Activated naive CD8-positive, alpha-beta T cell treated with anti-CD3 and anti-CD28 coated beads for 36 hours (primary cell): ENCODE data around the gene SLC47A1. TPM values are rescaled to one million over a fixed set of nuclear protein-coding genes. Genes with fewer than 3 reads are reported as not detected.
"Not testable (repeated sequence)": the region's sequence is repeated elsewhere in the genome, so short reads cannot be mapped to it uniquely, and the experiment has no call there.

Experiments used
- DNase-seq: peaks from one replicate; pipeline ENCODE4 v3.0.0; 2021
- H3K27ac Mint-ChIP-seq: one replicate; pipeline ENCODE4 v1.8.0; 2022; ENCODE audit warnings: mild to moderate bottlenecking, moderate library complexity, mixed read lengths
- H3K27me3 Mint-ChIP-seq: one replicate; pipeline ENCODE4 v1.8.0; 2022; ENCODE audit warnings: mild to moderate bottlenecking, mixed read lengths
- H3K36me3 Mint-ChIP-seq: one replicate; pipeline ENCODE4 v1.8.0; 2021; ENCODE audit warnings: mild to moderate bottlenecking, mixed read lengths
- H3K4me1 Mint-ChIP-seq: one replicate; pipeline ENCODE4 v1.8.0; 2021; ENCODE audit warnings: mixed read lengths
- H3K4me3 Mint-ChIP-seq: one replicate; pipeline ENCODE4 v1.8.0; 2022; ENCODE audit warnings: mild to moderate bottlenecking, moderate library complexity, mixed read lengths
- H3K9me3 Mint-ChIP-seq: one replicate; pipeline ENCODE4 v1.8.0; 2022; ENCODE audit warnings: mixed read lengths
- total RNA-seq, 2 experiments: library from RNA; stranded (reverse); gene quantifications; one replicate each; pipeline ENCODE4 v1.2.3, GENCODE V29; 2021

The SLC47A1 gene
- not detected for total RNA-seq

GRCh38 chr17:19533718-19534561 is at the start of gene SLC47A1:
TSS of gene SLC47A1 (plus strand) at chr17:19533854. CDS start at chr17:19533940, 86 bp downstream.
- Mint-ChIP-seq H3K36me3 (no peaks in the 10 kb centered on the region), H3K27ac (peak within 1 kb of the TSS; percentile 25), H3K4me3 (peak within 1 kb of the TSS; percentile 62), H3K27me3 (peaks cover 74% of the 10 kb centered on the region), H3K9me3 (no peaks in the 10 kb centered on the region), H3K4me1 (peaks cover 15% of the 10 kb centered on the region)
- peak; percentile 39 for DNase-seq

GRCh38 chr17:19485800-19486340 is 47.8 kb upstream of the SLC47A1 start:
- H3K27me3 Mint-ChIP-seq, result peaks cover 3% of the 10 kb centered on the region
- no peaks in the 10 kb centered on the region for H3K9me3 Mint-ChIP-seq

GRCh38 chr17:19486351-19487023 is 47.2 kb upstream of the SLC47A1 start:
- peaks cover 4% of the 10 kb centered on the region for H3K27me3 Mint-ChIP-seq
- H3K36me3 Mint-ChIP-seq, result no peaks in the 10 kb centered on the region
- H3K27ac Mint-ChIP-seq, result no peak overlapping the region
- H3K4me1 Mint-ChIP-seq, result no peaks in the 10 kb centered on the region
- no peak for DNase-seq
- no peak overlapping the region for H3K4me3 Mint-ChIP-seq
- no peaks in the 10 kb centered on the region for H3K9me3 Mint-ChIP-seq

More at GRCh38 chr17:19485800-19486340, 47.8 kb upstream of the SLC47A1 start:
- H3K4me3 Mint-ChIP-seq, result no peak overlapping the region
- H3K27ac Mint-ChIP-seq, result no peak overlapping the region
- no peaks in the 10 kb centered on the region for H3K36me3 Mint-ChIP-seq
- no peak for DNase-seq
- no peaks in the 10 kb centered on the region for H3K4me1 Mint-ChIP-seq

GRCh38 chr17:19487024-19487600 is 46.5 kb upstream of the SLC47A1 start:
- Mint-ChIP-seq H3K9me3 (no peaks in the 10 kb centered on the region), H3K4me3 (no peak overlapping the region), H3K36me3 (no peaks in the 10 kb centered on the region), H3K27me3 (peaks cover 4% of the 10 kb centered on the region), H3K4me1 (no peaks in the 10 kb centered on the region), H3K27ac (no peak overlapping the region)
- DNase-seq, result no peak

DNA sequence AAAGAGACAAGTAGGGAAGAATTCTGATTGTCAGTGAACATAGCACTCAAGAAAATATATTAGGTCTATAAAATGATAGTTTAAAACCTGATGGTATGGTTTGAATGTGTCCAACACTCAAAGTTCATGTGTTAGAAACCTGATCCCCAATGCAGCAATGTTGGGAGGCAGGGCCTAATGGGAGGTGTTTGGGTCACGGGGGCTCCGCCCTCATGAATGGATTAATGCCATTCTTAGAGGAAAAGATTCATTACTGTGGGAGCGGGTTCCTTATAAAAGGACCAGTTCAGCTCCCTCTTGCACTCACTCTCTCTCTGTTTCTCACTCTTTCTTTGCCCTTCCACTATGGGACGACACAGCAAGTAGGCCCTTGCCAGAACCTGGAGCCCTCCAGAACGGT is 41.5 kb upstream of the SLC47A1 start:
- DNase-seq, result no peak
- no peaks in the 10 kb centered on the region for H3K36me3 Mint-ChIP-seq
- H3K9me3 Mint-ChIP-seq, result no peaks in the 10 kb centered on the region
- H3K4me3 Mint-ChIP-seq, result no peak overlapping the region
- peaks cover 4% of the 10 kb centered on the region for H3K27me3 Mint-ChIP-seq
- no peak overlapping the region for H3K27ac Mint-ChIP-seq
- no peaks in the 10 kb centered on the region for H3K4me1 Mint-ChIP-seq

- no peak for DNase-seq
- no peak overlapping the region for H3K4me3 Mint-ChIP-seq
- no peaks in the 10 kb centered on the region for H3K9me3 Mint-ChIP-seq
- H3K4me1 Mint-ChIP-seq, result no peaks in the 10 kb centered on the region
- H3K36me3 Mint-ChIP-seq, result no peaks in the 10 kb centered on the region
- H3K27ac Mint-ChIP-seq, result no peak overlapping the region
- peaks cover 4% of the 10 kb centered on the region for H3K27me3 Mint-ChIP-seq
These were observed 38.5 kb upstream of the SLC47A1 start for GRCh38 chr17:19494961-19495806.

- Mint-ChIP-seq H3K27me3 (peaks cover under 1% of the 10 kb centered on the region), H3K9me3 (no peaks in the 10 kb centered on the region), H3K4me3 (no peak overlapping the region), H3K36me3 (no peaks in the 10 kb centered on the region), H3K27ac (no peak overlapping the region), H3K4me1 (no peaks in the 10 kb centered on the region)
- no peak for DNase-seq
These were observed 37.7 kb upstream of the SLC47A1 start for GRCh38 chr17:19495828-19496528.

- no peaks in the 10 kb centered on the region for H3K4me1 Mint-ChIP-seq
- no peak overlapping the region for H3K27ac Mint-ChIP-seq
- no peak for DNase-seq
- H3K36me3 Mint-ChIP-seq, result no peaks in the 10 kb centered on the region
- H3K4me3 Mint-ChIP-seq, result no peak overlapping the region
- no peaks in the 10 kb centered on the region for H3K9me3 Mint-ChIP-seq
- H3K27me3 Mint-ChIP-seq, result peaks cover 4% of the 10 kb centered on the region
These were observed 36.0 kb upstream of the SLC47A1 start for GRCh38 chr17:19497624-19498023.

DNA sequence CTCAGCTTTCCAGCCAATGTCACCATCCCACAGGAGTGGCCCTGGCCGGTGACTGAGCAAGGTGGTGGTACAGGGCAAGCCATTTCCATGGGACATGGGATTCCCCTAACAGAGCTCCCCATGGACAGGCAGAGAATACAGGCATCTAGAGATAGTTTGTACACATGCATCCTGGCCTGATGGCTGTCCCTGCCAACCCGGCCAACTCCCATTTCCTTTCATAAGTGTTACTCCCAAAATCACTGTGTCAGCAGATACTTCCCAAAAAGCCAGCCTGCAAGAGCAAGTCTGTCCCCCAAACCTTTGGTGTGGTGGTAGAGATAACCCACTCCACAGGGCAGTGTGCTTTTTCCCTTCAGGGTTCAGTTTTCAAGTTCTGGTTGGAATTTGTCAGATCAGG is 32.4 kb upstream of the SLC47A1 start:
- Mint-ChIP-seq H3K36me3 (no peaks in the 10 kb centered on the region), H3K4me1 (no peaks in the 10 kb centered on the region), H3K4me3 (no peak overlapping the region), H3K9me3 (no peaks in the 10 kb centered on the region), H3K27me3 (peaks cover 10% of the 10 kb centered on the region), H3K27ac (no peak overlapping the region)
- no peak for DNase-seq

- Mint-ChIP-seq H3K36me3 (no peaks in the 10 kb centered on the region), H3K4me1 (no peaks in the 10 kb centered on the region), H3K27ac (no peak overlapping the region), H3K9me3 (no peaks in the 10 kb centered on the region), H3K4me3 (no peak overlapping the region), H3K27me3 (peaks cover 10% of the 10 kb centered on the region)
- no peak for DNase-seq
These were observed 31.1 kb upstream of the SLC47A1 start for GRCh38 chr17:19502517-19502916.

- H3K4me1 Mint-ChIP-seq, H3K4me3 Mint-ChIP-seq, DNase-seq, H3K36me3 Mint-ChIP-seq, H3K27ac Mint-ChIP-seq, H3K9me3 Mint-ChIP-seq: not testable (repeated sequence)
- H3K27me3 Mint-ChIP-seq, result peaks cover 18% of the 10 kb centered on the region
These were observed 28.1 kb upstream of the SLC47A1 start for GRCh38 chr17:19505561-19505960.

DNA sequence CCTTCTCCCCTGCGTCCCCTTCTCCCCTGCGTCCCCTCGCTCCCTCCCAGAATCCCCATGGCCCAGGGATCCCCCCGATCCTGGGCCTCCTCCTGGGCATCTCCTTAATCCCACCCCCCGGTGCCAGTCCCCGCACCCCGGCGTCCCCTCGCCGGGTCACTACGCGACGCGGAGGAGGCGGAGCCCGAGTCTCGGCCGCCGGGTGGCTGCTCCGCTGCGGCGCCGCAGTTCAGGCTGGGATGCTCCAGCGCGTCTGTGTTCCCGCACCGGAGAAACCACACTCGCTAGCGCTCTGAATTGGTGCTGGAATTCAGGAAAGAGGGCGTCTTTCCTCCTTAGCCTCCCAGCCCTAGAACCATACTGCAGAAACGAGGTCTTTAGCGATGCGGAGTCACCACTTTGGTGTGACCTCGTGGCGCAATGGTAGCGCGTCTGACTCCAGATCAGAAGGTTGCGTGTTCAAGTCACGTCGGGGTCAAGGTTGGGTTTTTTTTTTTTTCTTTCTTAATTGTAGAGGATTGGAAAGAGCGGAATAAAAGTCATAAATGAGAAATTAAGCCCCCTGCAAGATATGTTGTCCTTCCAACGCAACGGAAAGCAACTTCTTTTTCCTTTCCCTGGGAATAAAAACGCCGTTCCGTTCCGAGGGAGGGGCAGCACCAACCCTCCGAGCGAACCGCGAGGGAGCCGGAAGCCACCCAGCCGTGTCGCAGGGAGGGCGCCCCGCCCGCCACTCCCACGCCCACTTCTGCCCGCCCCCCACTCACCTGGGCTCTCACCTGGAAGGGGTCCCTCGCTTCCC is 25.7 kb upstream of the SLC47A1 start:
- peak; percentile 76 for DNase-seq
- Mint-ChIP-seq H3K9me3 (peaks cover 2% of the 10 kb centered on the region), H3K4me1 (peaks cover 8% of the 10 kb centered on the region), H3K4me3 (peak overlapping the region; percentile 86), H3K36me3 (peaks cover 3% of the 10 kb centered on the region), H3K27ac (peak overlapping the region; percentile 96), H3K27me3 (peaks cover 13% of the 10 kb centered on the region)

DNA sequence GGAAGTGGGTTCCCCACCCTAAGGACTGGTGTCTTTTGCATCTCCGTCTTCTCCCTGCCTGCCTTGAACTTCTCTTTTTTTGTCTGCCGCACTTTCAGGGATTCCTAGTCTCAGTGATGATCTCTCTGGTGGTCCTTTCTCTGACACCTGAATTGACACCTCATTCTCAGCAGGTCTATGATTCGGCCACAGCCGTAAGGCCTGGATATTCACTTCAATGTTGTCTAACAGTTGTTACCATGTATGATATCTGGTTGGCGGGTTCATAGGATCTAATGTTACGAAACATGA is 25.1 kb upstream of the SLC47A1 start:
- Mint-ChIP-seq H3K9me3 (peaks cover 2% of the 10 kb centered on the region), H3K36me3 (peaks cover 3% of the 10 kb centered on the region), H3K27ac (peak overlapping the region; percentile 96), H3K4me3 (peak overlapping the region; percentile 86), H3K4me1 (peaks cover 8% of the 10 kb centered on the region), H3K27me3 (peaks cover 13% of the 10 kb centered on the region)
- no peak for DNase-seq
